HG03378 (cell line): ENCODE measurements around the gene CENPP.
"Not testable (repeated sequence)": the region's sequence is repeated elsewhere in the genome, so short reads cannot be mapped to it uniquely, and the experiment has no call there.

Experiments used
- ATAC-seq: cut with Tn5 transposase; IDR thresholded peaks from one replicate; pipeline ENCODE4 v1.9.1; 2021; ENCODE audit warnings: mild to moderate bottlenecking, moderate library complexity; ENCODE audit not compliant: unreplicated experiment

The CENPP gene

DNA sequence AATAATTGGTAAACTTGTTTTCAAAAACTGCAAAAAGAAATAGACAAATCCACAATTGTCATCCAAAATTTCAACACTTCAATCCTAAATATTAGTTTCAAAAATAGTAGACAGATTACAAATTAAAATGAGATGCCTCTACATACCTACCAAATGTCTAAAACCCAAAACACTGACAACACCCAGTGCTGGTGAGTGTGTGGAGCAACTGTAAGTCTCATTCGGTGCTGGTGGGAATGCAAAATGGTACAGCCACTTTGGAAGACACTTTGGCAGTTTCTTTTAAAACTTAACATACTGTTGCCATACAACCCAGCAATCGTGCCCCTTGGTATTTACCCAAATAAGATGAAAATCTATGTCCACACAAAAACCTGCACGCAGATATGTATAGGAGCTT lies 203.4 kb downstream of the CENPP start:
- no peak for ATAC-seq

DNA sequence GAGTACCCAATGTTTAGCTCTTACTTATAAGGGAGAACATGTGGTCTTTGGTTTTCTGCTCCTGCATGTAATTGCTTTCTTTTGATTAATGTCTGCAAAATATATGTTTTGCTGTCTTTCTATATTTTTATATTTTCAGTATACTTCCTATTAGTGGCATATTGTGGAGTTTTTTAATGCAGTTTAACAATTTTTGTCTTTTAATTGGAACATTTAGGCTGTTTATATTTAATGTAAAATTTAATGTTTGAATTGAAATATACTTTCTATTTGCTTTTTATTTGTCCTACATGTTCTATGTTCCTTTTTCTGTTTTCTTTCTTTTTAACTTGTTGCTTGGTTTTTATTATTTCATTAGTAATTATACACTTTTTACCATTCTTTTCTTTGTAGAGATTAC lies 205.1 kb downstream of the CENPP start:
- ATAC-seq: no peak

DNA sequence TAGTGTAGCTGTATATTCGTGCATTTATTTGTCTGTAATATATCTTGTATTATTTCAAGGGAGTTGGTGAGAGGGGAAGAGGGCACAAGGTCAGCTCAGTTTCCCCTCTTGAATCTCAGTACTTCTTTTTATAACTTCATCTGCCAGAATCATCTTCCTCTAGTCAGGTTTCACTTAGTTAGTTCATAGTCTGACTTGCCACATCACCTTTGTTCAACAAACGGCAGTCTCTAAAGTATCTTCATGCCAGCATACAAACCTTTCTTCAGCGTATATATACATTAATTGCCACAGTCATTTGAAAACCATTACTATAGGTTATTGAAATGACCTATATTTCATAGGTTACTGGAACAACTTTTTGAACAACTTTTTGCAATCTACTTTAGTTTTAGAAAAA lies 208.5 kb downstream of the CENPP start:
- peak; percentile 25 for ATAC-seq

DNA sequence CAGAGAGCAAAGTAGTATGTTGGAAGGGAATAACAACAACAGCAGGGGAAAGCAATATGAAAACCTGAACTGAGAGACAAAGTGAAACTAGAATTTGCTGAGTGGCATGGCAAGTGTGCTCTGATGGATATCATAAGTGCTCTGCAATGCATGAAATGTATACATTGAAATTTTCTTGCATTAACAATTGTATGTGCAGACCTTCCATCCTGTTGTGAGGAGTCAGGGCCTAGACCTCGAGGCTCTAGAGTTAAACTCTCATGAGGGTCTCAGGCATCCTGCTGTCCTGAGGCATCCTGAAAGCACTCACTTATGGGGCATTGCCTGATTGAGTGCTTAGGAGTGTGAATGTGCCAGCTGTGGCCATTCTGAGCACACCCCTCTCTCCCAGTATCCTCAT lies 208.9 kb downstream of the CENPP start:
- ATAC-seq: peak; percentile 53

DNA sequence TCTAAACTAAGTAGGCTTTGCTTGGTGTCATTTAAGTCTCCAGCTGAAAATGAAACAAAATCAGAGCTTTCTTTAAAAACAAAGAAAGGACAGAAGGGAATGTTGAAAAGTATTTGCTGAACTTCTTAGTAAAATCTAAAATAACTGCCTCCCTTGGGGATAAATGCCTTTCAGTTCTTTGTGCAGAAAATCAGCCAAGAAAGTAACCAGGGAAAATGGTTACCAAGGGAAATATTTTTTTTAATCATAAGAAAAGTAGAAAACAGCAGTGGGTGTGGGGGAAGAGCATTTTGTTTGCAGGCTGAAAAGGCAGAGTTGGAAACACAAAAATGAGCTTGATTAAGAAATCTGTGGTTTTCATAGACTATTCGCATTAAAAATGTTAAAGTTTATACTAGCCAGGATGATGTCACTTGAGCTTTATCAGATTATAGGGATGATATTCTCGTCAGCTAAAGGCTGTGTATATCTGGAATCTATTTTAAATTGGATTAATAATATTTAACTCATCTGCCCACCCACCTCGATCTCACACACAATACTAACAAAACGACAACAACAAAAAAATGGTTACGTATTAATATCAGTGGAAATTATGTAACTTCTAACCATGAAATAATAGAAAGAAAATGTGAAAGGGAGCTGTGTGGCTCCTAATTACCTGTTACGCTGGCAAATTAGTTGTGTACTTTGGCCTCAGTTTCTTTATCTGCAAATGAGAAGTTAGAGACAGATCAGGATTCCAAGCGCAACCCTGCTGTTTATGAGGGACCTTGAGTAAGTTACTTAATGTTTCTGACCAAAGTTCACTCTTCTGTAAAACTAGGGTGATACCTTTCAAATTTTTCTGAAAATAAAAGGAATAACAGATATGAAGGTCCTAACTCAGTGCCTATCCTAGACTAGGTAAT lies 210.4 kb downstream of the CENPP start, which contains the start of gene ECM2:
Gene ECM2 (minus strand): TSS at position 51 of the 911 bp plus-strand sequence. CDS start 13,124 bp downstream, outside the sequence.
- no peak for ATAC-seq

DNA sequence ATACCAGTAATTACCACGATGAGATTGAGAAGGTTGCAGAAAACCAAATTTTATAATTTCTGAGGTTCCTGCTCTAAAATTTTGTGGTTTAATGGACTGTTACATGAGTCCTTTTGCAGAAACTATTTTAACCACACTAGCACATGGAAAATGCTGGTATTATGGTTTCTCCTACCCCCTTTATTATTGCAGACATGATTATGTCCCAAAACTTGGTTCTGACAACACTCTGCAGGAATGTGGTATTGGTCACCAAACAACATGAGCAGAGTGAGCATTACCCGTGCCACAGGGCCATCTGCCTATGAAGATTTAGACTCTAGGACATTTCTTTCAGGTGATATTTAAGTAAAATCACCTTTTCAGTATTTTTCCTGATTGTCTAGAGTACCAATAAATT lies 212.8 kb downstream of the CENPP start:
- no peak for ATAC-seq

DNA sequence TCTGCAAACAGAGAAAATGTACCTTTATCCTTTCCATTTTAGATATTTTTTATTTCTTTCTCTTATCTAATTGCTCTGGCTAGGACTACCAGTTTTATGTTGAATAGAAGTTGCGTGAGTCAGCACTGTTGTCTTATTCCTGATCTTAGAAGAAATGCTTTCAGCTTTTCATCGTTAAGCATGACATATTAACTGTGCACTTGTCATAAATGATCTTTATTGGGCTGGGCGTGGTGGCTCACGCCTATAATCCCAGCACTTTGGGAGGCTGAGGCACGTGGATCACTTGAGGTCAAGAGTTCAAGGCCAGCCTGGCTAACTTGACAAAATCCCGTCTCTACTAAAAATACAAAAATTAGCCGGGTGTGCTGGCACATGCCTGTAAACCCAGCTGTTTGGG lies 218.2 kb downstream of the CENPP start:
- no peak for ATAC-seq

DNA sequence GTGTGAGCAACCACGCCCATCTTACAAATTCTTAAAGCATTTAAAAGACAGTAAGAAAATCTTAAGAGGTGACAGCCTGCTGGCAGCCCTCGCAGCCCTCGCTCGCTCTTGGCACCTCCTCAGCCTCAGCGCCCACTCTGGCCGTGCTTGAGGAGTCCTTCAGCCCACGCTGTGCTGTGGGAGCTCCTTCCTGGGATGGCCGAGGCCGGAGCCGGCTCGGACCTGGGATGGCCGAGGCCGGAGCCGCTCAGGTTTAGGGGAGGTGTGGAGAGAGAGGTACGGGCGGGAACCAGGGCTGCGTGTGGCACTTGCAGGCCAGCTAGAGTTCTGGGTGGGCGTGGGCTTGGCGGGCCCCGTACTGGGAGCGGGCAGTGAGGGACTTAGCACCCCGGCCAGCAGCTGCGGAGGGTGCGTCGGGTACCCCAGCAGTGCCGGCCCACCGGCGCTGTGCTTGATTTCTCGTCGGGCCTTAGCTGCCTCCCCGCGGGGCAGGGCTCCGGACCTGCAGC lies 219.3 kb downstream of the CENPP start:
- ATAC-seq: no peak

DNA sequence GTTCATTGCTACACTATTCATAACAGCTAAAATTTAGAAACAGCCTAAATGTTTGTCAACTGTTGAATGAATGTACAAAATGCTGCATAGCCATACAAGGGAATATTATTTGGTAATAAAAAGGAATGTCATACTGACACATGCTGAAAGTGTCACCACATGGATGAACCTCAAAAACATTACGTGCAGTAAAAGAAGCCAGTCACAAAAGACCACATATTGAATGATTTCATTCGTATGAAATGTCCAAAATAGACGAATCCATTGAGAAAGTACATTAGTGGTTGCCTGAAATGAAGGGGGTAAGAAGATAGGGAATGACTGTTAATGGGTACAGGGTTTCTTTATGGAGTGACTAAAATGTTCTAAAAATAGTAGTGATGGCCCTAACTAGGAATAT lies 221.6 kb downstream of the CENPP start:
- no peak for ATAC-seq

DNA sequence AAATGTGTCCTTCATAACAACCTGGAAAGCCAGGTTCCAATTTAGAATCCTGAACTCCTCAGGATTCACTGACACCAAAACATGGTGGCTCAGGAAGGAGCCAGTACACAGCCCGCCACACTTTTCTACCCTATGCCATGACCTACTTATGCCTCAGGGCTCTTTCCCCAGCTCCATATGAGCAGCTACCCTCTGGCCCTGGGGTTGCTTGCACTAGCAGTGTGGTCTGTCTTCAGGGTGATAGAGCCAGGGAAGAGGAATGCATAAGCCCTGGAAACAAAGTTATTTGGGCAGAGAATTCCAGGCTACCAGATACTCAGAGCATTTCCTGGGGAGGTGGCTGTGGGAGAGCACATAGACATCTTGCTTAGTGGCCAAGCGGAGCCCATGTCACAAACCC lies 225.0 kb downstream of the CENPP start:
- no peak for ATAC-seq

DNA sequence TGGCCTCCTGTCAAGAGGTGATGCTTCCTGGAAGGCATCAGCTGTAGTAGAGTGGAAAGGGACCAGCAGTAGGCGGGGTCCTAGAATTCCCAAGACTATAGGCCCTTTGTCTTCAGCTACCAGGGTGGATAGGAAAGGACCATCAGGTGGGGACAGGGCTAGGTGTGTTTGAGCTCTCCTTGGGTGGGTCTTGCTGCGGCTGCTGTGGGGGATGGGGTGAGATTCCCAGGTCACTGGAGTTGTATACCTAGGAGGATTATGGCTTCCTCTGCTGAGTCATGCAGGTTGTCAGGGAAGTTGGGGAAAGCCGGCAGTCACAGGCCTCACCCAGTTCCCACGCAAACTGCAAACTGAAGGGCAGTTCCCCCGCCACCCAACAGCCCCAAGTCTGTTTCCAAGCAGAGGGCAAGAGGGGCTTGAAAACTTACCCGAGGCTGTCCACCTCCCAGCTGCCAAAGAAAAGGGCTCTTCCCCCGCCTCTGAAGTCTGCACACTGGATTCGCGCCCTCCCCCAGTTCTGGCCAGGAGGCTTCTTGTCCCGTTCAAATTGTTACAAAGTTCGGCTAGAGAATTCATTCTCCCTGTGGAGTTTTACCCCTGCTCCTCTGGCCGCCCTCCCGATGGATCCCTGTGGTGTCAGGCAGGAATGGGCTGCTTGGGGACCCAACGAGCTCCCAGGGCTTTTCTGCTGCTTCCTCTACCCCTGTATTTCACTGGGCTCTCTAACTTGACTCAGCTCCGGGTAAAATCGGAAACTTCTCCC lies 233.0 kb downstream of the CENPP start:
- ATAC-seq: no peak

DNA sequence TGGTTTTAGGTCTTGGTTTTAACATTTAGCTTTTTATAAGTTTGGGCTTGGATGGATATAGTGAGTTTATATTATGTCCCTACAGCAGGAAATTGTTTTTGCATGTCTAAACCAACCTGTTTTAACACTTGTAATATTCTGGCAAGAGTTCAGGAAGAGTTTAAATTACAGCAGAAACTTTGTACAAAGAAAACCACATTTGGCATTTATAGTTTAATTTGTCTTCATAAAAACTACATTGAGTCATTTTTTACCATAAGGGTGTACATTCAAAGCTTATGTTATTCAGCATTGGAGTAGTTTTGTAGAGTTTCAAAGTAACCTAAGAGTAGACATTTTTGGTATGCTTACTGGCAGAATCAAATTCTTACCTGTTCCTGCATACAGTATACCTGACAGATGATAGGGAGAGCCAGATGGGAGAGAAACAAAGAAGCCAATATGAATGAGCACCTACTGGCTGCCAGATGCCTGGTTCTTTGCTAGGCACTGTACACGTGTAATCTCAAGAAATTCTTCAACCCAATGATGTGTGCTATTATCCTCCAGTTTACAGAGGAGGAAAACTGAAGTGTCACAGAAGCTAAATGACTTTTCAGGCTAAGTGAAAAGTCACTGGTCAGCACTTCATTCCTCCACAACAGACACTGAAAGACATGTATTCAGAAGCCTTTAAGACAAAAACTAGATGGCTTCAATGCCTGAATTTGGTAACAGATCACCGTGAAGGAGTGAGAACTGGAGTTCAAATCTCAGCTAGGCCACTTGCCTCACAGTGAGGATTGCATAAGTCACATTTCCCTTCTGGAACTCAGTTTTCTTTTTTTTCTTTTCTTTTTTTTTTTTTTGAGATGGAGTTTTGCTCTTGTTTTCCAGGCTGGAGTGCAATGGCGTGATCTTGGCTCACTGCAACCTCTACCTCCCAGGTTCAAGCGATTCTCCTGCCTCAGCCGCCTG lies 235.9 kb downstream of the CENPP start:
- no peak for ATAC-seq

DNA sequence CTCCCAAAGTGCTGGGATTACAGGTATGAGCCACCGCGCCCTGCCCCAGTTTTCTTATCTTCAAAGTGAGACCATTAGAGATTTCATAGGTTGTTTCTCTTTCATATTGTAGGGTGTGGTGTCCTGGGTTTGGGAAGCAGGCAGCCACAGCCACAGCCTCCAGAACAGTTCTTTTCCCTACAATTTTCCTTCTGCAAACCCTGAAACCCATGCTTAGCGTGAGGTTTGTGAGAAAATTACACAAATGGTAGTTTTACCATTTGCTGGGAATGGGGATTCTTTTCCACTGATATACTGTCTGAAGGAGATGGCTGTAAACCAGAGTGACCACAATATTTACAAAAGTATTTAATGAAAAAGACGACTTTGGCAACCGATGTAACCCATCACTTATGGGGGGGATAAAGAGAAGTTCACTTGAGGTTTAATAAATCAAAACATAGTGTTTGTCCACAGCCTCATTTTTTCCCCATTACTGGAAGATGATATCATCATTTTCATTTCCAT lies 236.8 kb downstream of the CENPP start:
- ATAC-seq: no peak

DNA sequence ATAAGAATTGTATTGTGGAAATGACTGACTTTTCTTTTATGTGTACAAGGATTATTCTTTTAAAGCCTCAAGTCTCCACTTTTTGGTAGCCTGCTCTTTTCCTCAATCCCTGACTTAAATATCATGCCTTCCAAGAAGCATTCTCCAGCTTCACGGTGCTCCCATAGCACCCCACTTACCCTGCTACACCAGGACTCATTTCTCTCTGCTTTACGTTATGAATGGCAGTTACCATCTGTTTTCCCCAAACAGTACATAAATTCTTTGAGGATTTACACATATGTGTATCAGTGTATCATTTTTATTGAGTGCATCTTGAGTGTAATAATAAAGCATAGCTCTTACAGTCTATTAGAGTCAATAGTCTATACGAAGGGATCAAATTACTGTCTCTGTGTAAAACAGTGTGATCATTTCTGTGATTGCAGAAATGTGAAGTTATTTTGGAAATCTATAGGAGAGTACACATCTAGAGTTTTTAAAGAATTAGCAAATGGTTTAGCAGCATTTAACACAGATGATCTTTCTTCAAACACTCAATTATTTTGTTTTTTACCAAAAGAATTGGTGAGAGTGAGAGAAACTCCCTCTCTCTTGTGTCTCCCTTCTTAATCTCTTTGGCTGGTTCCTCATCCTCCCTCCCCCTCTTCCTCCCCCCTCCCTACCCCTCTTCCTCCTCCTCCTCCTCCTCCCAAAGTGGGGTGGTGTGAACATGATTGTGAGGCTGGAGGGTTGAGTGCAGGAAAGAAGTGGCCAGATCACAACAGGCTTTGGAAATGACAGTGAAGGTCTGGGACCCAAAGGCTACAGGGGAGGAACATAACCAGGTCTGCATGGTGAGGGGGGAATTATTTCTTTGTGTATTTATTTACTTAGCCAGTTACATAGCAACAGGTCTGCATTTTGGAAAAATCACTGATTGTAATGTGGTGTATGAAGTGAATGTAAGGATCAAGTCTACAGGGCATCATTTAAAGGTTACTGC lies 237.7 kb downstream of the CENPP start:
- no peak for ATAC-seq

DNA sequence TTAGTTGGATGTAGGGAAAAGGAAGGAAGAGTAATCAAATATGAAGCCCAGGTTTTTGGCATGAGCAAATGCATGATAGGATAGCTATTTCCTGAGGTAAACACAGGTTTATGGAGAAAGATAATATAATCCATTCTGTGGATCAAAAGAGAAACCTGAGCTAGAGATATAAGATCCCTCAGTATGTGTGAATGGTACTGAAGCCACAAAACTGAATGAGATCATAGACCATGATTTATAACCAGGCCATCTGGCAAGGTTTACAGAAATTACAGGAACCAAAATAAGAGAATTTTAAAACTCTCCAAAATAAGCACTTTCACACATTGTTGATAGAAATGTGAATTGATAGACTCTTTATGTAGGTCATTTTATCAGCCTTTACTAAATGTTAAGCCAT lies 238.8 kb downstream of the CENPP start:
- no peak for ATAC-seq

DNA sequence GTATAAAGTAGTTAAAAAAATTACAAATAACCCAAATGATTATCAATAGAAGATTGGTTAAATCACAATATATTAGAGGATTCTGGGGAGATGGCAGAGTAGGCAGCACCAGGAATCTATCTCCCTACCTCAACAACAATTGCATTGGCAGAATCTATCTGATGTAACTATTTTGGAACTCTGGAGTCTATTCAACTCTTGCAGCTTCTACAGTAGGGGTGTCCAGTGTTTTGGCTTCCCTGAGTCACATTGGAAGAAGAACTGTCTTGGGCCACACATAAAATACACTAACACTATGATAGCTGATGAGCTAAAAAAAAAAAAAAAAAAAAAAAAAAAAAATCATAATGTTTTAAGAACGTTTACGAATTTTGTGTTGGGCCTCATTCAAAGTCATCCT lies 239.2 kb downstream of the CENPP start:
- no peak for ATAC-seq

DNA sequence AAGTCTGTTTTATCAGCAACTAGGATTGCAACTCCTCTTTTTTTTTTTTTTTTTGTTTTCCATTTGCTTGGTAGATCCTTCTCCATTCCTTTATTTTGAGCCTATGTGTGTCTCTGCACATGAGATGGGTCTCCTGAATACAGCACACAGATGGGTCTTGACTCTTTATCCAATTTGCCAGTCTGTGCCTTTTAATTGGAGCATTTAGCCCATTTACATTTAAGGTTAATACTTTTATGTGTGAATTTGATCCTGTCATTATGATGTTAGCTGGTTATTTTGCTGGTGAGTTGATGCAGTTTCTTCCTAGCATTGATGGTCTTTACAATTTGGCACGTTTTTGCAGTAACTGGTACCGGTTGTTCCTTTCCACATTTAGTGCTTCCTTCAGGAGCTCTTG lies 246.1 kb downstream of the CENPP start:
- ATAC-seq: not testable (repeated sequence)

DNA sequence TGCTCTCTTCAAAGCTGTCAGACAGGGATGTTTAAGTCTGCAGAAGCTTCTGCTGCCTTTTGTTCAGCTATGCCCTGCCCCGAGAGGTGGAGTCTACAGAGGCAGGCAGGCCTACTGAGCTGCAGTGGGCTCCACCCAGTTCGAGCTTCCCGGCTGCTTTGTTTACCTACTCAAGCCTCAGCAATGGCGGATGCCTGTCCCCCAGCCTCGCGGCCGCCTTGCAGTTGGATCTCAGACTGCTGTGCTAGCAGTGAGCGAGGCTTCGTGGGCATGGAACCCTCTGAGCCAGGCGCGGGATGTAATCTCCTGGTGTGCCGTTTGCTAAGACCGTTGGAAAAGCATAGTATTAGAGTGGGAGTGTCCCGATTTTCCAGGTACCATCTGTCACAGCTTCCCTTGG lies 247.9 kb downstream of the CENPP start:
- ATAC-seq: not testable (repeated sequence)

DNA sequence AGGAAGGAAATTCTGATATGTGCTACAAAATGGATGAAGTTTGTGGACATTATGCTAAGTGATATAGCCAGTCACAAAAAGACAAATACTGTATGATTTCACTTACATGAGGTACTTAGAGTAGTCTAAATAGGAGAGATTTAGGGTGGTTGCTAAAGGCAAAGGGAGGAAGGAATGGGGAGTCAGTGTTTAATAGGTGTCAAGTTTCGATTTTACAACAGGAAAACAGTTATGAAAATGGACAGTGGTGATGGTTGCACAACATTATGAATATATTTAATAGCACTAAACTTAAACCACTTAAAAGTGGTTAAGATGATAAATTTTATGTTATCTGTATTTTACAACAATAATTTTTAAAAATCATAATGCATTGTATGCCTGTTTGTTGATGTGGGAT lies 250.4 kb downstream of the CENPP start:
- ATAC-seq: no peak
